Measurements from ENCODE around the gene SOAT1.
A peak's percentile ranks its signal among the peaks of the same experiment; 100 is the strongest.
"Not testable (repeated sequence)": the region's sequence is repeated elsewhere in the genome, so short reads cannot be mapped to it uniquely, and the experiment has no call there.

Gene SOAT1

GRCh38 chr1:179293340-179294327, at the start of gene SOAT1:
Gene SOAT1 (plus strand): TSS chr1:179293797. CDS start chr1:179302685, 8,888 bp downstream.
- peak; percentile 88 to 95 for DNase-seq (ENCODE audit: low read depth in 2 of 2)

GRCh38 chr1:179245426-179245825, 48.2 kb upstream of the SOAT1 start:
- DNase-seq (ENCODE audit: low read depth in 2 of 2) = not testable (repeated sequence)

- no peak for DNase-seq (ENCODE audit: low read depth in 2 of 2)
Observed at GRCh38 chr1:179247923-179248322, 45.7 kb upstream of the SOAT1 start.

- no peak for DNase-seq (ENCODE audit: low read depth in 2 of 2)
Observed at GRCh38 chr1:179251675-179252074, 41.9 kb upstream of the SOAT1 start.

- no peak for DNase-seq (ENCODE audit: low read depth in 2 of 2)
Observed at GRCh38 chr1:179252606-179253005, 41.0 kb upstream of the SOAT1 start.

GRCh38 chr1:179253286-179253972, 40.2 kb upstream of the SOAT1 start:
- DNase-seq (ENCODE audit: low read depth in 2 of 2) = no peak

- DNase-seq (ENCODE audit: low read depth in 2 of 2) = no peak
Observed at GRCh38 chr1:179262183-179262582, 31.4 kb upstream of the SOAT1 start.

- no peak for DNase-seq (ENCODE audit: low read depth in 2 of 2)
Observed at GRCh38 chr1:179263121-179263520, 30.5 kb upstream of the SOAT1 start.

- DNase-seq (ENCODE audit: low read depth in 2 of 2) = no peak
Observed at GRCh38 chr1:179264507-179264906, 29.1 kb upstream of the SOAT1 start.

GRCh38 chr1:179269071-179269470, 24.5 kb upstream of the SOAT1 start:
- DNase-seq (ENCODE audit: low read depth in 2 of 2) = no peak

GRCh38 chr1:179274424-179274823, 19.2 kb upstream of the SOAT1 start:
- not testable (repeated sequence) for DNase-seq (ENCODE audit: low read depth in 2 of 2)

GRCh38 chr1:179278920-179279319, 14.7 kb upstream of the SOAT1 start:
- no peak for DNase-seq (ENCODE audit: low read depth in 2 of 2)

GRCh38 chr1:179283992-179284391, 9.6 kb upstream of the SOAT1 start:
- DNase-seq (ENCODE audit: low read depth in 2 of 2) = no peak

GRCh38 chr1:179287946-179288345, 5.7 kb upstream of the SOAT1 start:
- DNase-seq (ENCODE audit: low read depth in 2 of 2) = no peak

- no peak for DNase-seq (ENCODE audit: low read depth in 2 of 2)
Observed at GRCh38 chr1:179288977-179289376, 4.6 kb upstream of the SOAT1 start.

GRCh38 chr1:179295164-179295755, 1.7 kb downstream of the SOAT1 start:
- DNase-seq (ENCODE audit: low read depth in 2 of 2) = no peak

- no peak for DNase-seq (ENCODE audit: low read depth in 2 of 2)
Observed at GRCh38 chr1:179296356-179297104, 2.9 kb downstream of the SOAT1 start.

GRCh38 chr1:179297105-179297378, 3.4 kb downstream of the SOAT1 start:
- DNase-seq (ENCODE audit: low read depth in 2 of 2) = no peak

GRCh38 chr1:179298952-179299351, 5.4 kb downstream of the SOAT1 start:
- no peak for DNase-seq (ENCODE audit: low read depth in 2 of 2)

GRCh38 chr1:179300112-179300511, 6.5 kb downstream of the SOAT1 start:
- DNase-seq (ENCODE audit: low read depth in 2 of 2) = no peak

- no peak for DNase-seq (ENCODE audit: low read depth in 2 of 2)
Observed at GRCh38 chr1:179302070-179302469, 8.5 kb downstream of the SOAT1 start.

- DNase-seq (ENCODE audit: low read depth in 2 of 2) = no peak
Observed at GRCh38 chr1:179303200-179303785, 9.7 kb downstream of the SOAT1 start.

Measured in activated CD4-positive, alpha-beta T cell treated with anti-CD3 and anti-CD28 coated beads for 24 hours (primary cell).